HG03108 (cell line): ENCODE data around the gene MAD1L1.
"Not testable (repeated sequence)": the region's sequence is repeated elsewhere in the genome, so short reads cannot be mapped to it uniquely, and the experiment has no call there.

ENCODE experiments used
- ATAC-seq: cut with Tn5 transposase; IDR thresholded peaks from one replicate; pipeline ENCODE4 v1.9.1; 2021; ENCODE audit warnings: moderate library complexity; ENCODE audit not compliant: unreplicated experiment

The MAD1L1 gene

DNA sequence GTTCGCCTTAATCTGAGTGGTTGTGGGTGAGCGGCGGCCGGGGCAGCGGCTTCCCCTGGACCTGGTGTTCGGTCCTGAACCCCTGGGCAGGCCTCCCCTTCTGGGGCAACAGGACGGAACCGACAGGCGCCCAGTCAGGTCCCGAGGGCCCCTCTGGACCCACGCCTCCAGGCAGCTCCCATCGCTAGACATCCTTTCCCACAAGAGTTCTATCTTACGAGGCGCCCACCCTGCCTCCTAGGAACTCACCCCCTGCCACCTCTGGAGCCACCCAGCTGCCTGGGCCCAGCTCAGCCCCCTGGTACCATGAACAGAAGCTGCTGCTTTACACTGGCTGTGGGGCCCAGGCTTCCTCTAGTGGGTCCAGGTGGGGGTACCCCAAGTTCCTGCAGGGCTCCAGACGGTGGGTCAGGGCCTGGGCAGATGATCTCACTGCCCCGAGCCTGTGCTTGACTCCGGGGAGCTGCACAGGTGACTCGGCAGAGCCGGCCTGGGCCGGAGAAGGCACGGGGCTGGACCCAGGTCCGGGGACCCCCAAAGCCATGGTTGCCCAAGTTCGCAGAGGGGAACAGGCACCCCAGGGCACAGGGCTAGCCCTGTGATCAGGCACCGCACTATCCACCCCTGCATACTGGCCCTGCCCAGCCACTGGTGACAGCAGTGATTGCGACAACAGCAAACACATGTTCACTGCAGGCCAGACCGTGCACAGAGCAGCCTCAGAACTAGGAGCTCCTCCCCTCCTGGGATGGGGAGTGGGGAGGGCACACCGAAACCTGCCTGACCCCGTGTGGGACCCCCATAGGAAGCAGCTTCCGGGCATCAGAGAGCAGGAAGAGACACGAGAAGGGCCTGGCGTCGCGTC lies 382.4 kb downstream of the MAD1L1 start:
- ATAC-seq: no peak

- ATAC-seq: no peak
Measured at GRCh38 chr7:1849351-1850041, 383.2 kb downstream of the MAD1L1 start.

DNA sequence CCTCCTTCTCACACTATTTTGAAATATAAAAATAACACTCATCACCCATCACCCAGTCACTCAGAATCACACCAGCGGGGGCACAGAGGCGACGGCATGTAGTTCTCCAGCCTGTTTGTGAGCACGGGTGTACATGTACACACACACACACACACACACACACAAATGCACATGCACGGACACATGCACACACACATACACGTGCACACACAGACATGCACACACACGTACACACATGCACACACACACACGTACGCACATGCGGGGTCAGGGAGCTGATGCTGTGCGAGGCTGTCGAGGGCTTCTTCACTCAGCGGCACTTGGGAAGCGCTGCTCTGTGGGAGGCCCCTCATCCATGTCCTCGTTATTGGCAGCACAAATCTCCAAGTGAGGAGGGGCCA lies 383.8 kb downstream of the MAD1L1 start:
- no peak for ATAC-seq

GRCh38 chr7:1848013-1848640 lies 384.6 kb downstream of the MAD1L1 start:
- no peak for ATAC-seq

DNA sequence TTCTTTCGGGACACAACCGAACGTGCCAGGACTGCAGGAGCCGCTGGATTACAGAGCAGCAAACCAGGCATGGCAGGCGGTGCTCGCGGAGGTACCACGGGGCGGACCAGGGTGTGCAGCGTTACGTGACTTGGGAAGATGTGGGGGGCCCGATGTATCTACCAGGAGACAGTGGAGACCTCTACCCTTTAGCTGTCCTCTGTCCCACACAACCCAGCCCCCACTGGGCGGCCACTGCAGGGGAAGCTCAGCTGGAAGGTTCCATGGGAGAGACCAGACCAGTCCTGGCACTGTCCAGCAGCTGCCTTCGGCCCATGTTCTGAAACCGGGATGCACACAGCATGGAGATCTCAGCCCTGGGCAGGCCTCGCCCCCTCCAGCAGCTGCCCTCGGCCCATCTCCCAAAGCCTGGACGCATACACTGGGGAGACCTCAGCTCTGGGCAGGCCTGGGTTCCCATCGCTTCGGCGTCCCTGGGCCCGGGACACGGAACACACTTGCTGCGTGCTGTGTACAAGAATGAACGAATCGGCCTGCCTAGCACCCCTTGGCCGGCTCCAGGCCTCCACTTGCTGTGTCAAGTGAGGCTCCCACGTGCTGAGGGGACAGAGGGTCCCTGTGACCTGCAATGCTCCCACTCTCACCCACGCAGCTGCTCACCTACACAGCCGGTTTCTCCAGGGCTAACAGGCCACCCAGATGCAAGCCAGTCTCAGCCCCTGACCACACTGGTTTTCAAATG lies 385.3 kb downstream of the MAD1L1 start:
- ATAC-seq: no peak

GRCh38 chr7:1846331-1847065 lies 386.2 kb downstream of the MAD1L1 start:
- ATAC-seq: no peak

- no peak for ATAC-seq
Measured at GRCh38 chr7:1845536-1846311, 387.0 kb downstream of the MAD1L1 start.

- no peak for ATAC-seq
Measured at GRCh38 chr7:1844951-1845390, 387.8 kb downstream of the MAD1L1 start.

GRCh38 chr7:1844336-1844950 lies 388.3 kb downstream of the MAD1L1 start:
- ATAC-seq: no peak

DNA sequence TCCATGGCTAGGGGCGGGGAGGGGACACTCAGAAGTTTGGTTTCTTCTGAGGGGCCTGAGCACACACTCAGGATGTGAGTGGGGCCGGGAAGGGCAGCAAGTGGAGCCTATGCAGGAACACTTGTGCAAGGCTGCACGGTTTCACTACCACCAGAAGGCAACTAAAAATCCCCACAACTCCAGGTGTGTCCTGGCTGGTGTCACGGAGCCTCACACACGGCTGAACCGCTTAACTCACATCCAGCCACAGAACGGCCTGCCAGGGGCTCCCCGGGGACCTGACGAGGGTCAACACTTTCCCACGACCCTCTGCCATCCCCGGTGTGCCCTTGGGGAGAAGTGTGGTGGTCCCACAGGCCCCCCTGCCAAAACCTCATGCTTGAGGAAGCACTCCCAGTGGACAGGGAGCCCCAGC lies 388.8 kb downstream of the MAD1L1 start:
- no peak for ATAC-seq

- no peak for ATAC-seq
Measured at GRCh38 chr7:1843271-1843861, 389.4 kb downstream of the MAD1L1 start.

DNA sequence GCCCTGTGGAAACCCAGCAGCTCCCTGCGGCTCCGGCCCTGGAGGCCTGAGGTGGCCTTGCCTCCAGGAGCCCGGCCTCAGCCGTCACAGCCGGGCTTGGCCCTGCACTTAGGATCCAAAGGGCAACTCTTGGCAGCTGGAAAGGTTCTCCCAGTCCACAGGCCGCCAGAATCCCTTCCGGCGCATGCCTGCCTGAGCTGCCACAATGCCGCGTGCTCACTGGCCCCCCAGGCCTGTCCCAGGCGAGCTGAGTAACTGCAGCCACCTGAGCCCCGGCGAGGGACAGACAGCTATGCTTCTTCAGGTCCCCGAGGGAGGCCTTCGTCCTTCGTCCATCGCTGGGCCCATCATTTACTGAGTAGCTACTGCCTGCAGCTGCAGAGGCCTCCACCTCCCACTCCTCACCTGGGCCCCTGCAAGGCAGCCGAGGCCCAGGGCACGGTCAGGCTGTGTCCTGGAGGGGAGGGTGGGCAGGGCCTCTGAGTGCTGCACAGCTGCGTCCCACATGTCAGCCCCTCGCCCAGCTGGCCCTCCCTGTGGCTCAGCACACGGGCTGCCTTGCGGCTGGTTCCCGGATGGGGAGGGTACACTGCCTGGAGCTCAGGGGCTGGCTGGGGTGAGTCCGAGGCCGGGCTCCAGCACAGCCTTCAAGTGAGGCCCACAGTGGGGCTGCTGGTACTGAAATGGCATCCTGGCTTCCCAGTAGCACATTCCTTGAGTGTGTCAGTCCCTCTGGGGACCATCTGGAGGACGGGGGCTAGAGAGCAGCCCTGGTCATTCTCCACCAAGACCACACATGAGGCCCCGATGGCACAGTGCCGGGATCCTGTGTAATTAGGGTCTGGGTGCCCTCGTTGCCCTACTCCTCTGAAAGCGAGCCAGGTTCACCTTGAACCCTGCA lies 390.2 kb downstream of the MAD1L1 start:
- ATAC-seq: no peak

- not testable (repeated sequence) for ATAC-seq
Measured at GRCh38 chr7:1841286-1842021, 391.3 kb downstream of the MAD1L1 start.

- not testable (repeated sequence) for ATAC-seq
Measured at GRCh38 chr7:1840744-1841143, 392.0 kb downstream of the MAD1L1 start.

- no peak for ATAC-seq
Measured at GRCh38 chr7:1839701-1840100, 393.0 kb downstream of the MAD1L1 start.

DNA sequence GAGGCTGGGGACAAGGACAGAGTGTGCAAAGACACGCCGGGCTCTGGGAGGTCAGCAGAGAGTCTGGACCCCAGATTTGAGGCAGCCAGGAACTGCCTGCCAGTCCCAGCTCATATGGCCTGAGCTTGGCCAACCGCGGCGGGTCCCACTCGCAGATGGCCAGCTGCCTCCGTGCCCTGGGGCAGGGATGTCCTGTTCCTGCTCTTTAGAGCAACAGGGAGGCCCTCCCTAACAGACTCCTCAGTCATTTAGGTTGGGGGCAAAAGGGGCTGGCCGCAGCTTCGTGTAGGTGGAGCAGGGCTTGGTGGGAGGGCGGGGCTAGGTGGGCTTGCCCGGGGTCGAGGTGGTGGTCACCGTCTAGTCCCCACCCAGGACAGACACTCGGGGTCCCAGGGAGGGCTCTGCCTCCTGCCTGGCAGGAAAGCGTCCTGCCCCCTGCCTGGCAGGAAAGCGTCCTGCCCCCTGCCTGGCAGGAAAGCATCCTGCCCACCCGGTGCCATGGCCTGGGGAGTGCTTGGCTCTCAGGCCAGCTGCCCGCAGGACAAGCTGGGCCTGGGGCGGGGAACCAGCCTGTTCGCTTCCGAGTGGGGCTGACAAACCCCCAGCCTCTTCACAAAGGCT lies 393.7 kb downstream of the MAD1L1 start:
- ATAC-seq: not testable (repeated sequence)

GRCh38 chr7:1838544-1838872 lies 394.2 kb downstream of the MAD1L1 start:
- ATAC-seq: not testable (repeated sequence)
